ES-I3 (cell line): ENCODE data around the gene ZNF865.

ENCODE experiments used
- H3K36me3 ChIP-seq: 2 replicates; pipeline ENCODE4 v1.6.1; 2013; ENCODE audit warnings: mild to moderate bottlenecking, low read length, control low read depth, moderate library complexity; ENCODE audit not compliant: insufficient read depth
- H3K4me1 ChIP-seq: 2 replicates; pipeline ENCODE4 v1.6.1; 2013; ENCODE audit warnings: mild to moderate bottlenecking, control low read depth, low read length; ENCODE audit not compliant: insufficient read depth
- H3K9ac ChIP-seq: 2 replicates; pipeline ENCODE4 v1.6.1; 2013; ENCODE audit warnings: low read depth, mild to moderate bottlenecking, low read length, moderate library complexity
- H3K9me3 ChIP-seq: 2 replicates; pipeline ENCODE4 v1.6.1; 2013; ENCODE audit warnings: mild to moderate bottlenecking, low read length, moderate library complexity; ENCODE audit not compliant: control insufficient read depth, insufficient read depth

The ZNF865 gene

DNA sequence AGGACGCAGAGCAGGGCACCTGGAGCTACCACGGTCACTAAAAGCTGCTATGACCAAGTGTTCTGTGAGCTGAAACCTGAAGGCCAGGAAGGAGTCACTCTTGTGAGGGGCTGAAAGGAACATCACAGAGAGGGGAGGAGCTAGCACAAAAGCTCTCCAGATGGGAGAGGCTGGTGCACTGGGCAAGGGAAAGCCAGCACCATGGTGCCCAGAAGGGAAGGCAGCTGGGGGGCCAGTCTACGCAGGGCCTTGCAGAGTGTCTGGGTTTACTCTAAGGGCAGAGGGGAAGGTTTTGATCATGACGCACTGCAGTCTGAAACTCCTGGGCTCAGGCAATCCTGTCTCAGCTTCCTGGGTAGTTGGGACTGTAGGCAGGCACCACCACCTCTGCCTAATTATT lies 31.3 kb downstream of the ZNF865 start:
- Histone ChIP-seq H3K36me3 (no peaks in the 10 kb centered on the region), H3K9me3 (no peaks in the 10 kb centered on the region), H3K4me1 (peaks cover 8% of the 10 kb centered on the region; the same call in 1 of the 2 replicates), H3K9ac (no peak overlapping the region)

GRCh38 chr19:55637534-55637933 lies 32.1 kb downstream of the ZNF865 start:
- Histone ChIP-seq H3K36me3 (no peaks in the 10 kb centered on the region), H3K4me1 (peaks cover 8% of the 10 kb centered on the region; the same call in 1 of the 2 replicates), H3K9me3 (no peaks in the 10 kb centered on the region), H3K9ac (no peak overlapping the region)

DNA sequence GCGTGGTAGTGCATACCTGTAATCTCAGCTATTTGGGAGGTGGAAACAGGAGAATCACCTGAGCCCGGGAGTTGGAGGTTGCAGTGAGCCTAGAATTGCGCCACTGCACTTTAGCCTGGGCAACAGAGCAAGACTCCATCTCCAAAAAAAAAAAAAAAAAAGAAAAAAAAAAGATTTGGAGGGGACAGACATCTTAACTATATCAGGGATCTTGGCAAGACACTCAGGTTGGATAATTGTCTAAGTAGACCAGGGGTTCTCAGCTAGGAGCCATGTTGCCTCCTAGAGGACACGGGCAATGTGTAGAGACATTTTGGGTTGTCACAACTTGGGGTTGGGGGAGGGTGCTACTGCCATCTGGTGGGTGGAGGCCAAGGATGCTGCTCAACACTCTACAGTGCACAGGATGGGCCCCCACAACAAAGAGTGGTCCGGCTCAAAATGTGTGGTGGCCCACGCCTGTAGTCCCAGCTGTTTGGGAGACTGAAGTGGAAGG lies 33.5 kb downstream of the ZNF865 start:
- Histone ChIP-seq H3K36me3 (no peaks in the 10 kb centered on the region), H3K4me1 (peaks cover 8% of the 10 kb centered on the region; the same call in 1 of the 2 replicates), H3K9ac (no peak overlapping the region), H3K9me3 (no peaks in the 10 kb centered on the region)

DNA sequence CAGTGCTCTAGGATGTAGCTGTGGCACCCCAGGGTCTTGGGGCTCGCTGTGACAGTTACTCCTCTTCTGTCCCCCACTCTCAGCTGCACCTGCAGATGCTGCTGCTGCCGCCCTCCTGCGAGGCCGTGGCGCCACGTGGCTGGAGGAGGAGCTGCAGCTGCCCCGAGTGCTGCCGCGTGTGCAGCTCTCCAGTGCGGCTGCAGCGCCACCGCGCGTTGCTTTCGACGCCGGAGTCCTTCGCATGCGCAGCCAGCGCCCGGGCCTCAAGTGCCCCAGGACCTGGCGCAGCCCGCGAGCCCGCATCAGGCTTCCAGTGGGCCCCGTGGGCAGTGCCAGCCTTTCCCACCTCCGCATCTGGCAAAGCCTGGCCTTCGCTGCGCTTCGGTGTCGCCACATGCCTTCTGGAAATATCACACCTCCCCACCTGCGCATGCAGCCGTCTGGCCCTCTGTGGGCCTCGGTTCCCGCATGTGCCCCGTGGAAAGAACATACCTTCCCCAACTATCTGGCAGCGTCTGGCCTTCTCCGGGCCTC lies 34.7 kb downstream of the ZNF865 start:
- H3K9me3 ChIP-seq: no peaks in the 10 kb centered on the region
- peaks cover 2% of the 10 kb centered on the region for H3K36me3 ChIP-seq
- peaks cover 8% of the 10 kb centered on the region; the same call in 1 of the 2 replicates for H3K4me1 ChIP-seq
- peak overlapping the region; percentile 89 for H3K9ac ChIP-seq

- Histone ChIP-seq H3K9ac (peak within 1 kb of the TSS; percentile 89), H3K4me1 (peaks cover 4% of the 10 kb centered on the region; the same call in 1 of the 2 replicates), H3K9me3 (no peaks in the 10 kb centered on the region), H3K36me3 (peaks cover 9% of the 10 kb centered on the region)
These were observed 35.4 kb downstream of the ZNF865 start, which contains the start of gene ZNF580 for GRCh38 chr19:55640577-55641425. Gene ZNF580 (plus strand): TSS chr19:55641002. CDS start chr19:55642509, 1,507 bp downstream.

- peaks cover 9% of the 10 kb centered on the region for H3K36me3 ChIP-seq
- no peaks in the 10 kb centered on the region for H3K9me3 ChIP-seq
- H3K4me1 ChIP-seq: no peaks in the 10 kb centered on the region; the same call in 1 of the 2 replicates
- H3K9ac ChIP-seq: peak overlapping the region; percentile 89
These were observed 36.1 kb downstream of the ZNF865 start for GRCh38 chr19:55641426-55642152.

- Histone ChIP-seq H3K36me3 (peaks cover 9% of the 10 kb centered on the region), H3K9ac (peak overlapping the region; percentile 89), H3K4me1 (no peaks in the 10 kb centered on the region; the same call in 1 of the 2 replicates), H3K9me3 (no peaks in the 10 kb centered on the region)
These were observed 36.9 kb downstream of the ZNF865 start for GRCh38 chr19:55642153-55643002.

DNA sequence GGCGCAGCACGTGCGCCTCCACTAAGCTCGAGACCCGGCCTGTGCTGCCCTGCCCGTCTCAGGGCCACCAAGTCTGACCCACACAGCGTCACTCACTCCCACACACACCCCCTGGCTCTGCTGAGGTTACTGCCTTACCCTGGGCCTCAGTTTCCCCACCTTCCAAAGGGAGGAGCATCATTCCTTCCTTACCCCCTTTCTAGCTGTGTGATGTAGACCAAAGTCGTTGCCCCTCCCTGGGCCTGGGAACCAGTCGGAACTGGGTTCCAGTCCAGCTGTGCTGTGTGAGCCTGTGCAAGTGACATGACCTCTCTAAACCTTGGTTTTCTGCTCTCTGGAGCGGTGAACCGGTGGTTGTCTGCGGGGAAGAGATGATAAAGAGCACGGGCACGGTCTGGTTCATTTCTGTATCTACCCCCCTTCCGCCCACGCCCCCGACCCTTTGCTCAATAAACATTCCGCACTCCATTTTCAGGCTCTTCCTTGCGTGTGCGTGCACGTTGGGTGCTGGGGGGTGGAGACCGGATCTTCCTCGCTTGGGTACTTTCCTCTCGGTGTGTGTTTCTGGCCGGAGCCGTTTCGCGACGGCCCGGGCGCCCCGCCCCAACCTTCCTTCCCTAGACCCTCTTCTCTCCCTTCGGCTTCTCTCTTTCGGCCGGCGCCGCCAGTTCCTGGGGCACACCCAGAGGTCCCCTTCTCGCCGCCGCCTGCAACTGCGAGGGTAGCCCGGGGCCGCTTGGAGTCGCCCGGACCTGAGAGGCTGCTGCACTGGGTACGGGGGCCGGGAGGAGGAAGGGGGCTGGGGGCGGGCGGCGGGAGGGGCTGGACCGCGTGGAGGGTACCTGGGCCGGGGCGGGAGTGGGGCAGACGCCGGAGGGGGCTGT lies 37.8 kb downstream of the ZNF865 start, which contains the start of gene ZNF581:
ZNF581 (plus strand) TSS at position 647 of the 884 bp plus-strand sequence. CDS start 923 bp downstream, outside the sequence.
- Histone ChIP-seq H3K9ac (peak within 1 kb of the TSS; percentile 89), H3K36me3 (peaks cover 9% of the 10 kb centered on the region), H3K9me3 (no peaks in the 10 kb centered on the region), H3K4me1 (no peaks in the 10 kb centered on the region; the same call in 1 of the 2 replicates)

DNA sequence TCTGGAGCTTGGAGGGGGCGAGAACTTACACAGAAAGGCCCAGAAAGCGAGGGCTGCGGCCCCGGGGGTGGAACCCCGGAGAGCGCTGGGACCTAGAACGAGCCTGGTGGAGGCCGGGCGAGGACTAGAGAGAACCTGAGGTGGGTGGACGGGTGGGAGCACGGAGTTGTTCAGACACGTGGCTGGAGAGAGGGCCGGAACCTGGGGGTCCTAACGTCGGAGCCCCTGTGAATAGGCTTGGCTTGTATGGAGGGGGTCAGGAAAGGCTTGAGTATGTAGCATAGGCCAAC lies 38.4 kb downstream of the ZNF865 start:
- Histone ChIP-seq H3K36me3 (peaks cover 9% of the 10 kb centered on the region), H3K9ac (peak overlapping the region; percentile 65), H3K9me3 (no peaks in the 10 kb centered on the region), H3K4me1 (no peaks in the 10 kb centered on the region; the same call in 1 of the 2 replicates)

GRCh38 chr19:55644191-55644833 lies 38.9 kb downstream of the ZNF865 start:
- Histone ChIP-seq H3K4me1 (no peaks in the 10 kb centered on the region; the same call in 1 of the 2 replicates), H3K9me3 (no peaks in the 10 kb centered on the region), H3K9ac (peak overlapping the region; percentile 65), H3K36me3 (peaks cover 9% of the 10 kb centered on the region)

DNA sequence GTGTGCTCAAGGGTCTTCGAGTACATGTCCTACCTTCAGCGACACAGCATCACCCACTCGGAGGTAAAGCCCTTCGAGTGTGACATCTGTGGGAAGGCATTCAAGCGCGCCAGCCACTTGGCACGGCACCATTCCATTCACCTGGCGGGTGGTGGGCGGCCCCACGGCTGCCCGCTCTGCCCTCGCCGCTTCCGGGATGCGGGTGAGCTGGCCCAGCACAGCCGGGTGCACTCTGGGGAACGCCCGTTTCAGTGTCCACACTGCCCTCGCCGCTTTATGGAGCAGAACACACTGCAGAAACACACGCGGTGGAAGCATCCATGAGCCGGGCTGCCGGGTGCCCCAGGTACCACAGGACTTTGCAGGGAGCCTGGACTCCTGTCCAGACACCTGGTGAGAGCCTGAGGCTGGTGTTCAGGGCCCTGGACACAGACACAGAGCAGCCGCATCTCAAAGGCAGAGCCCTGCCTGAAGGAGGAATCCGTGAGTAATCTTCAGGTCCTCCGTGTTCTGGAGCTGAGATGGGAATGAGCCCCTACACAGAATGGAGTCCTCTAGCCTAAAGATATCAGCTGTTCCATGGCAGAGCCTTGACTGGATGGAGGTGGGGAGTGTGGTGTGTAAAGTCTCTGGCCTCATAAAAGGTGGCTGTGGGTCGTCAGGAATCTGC lies 39.5 kb downstream of the ZNF865 start:
- Histone ChIP-seq H3K9me3 (no peaks in the 10 kb centered on the region), H3K4me1 (no peaks in the 10 kb centered on the region; the same call in 1 of the 2 replicates), H3K9ac (no peak overlapping the region), H3K36me3 (peaks cover 9% of the 10 kb centered on the region)

GRCh38 chr19:55645512-55645881 lies 40.0 kb downstream of the ZNF865 start:
- Histone ChIP-seq H3K4me1 (no peaks in the 10 kb centered on the region; the same call in 1 of the 2 replicates), H3K9ac (no peak overlapping the region), H3K9me3 (no peaks in the 10 kb centered on the region), H3K36me3 (peaks cover 9% of the 10 kb centered on the region)
